NCI-H2081 treated with DMSO at 0.1 percent for 48 hours (cell line): ENCODE results near the gene CAMK2D.

Experiments
- DNase-seq: peaks from one replicate; lab custom pipeline; 2025; lab: John Stamatoyannopoulos, UW

Gene CAMK2D

GRCh38 chr4:113440371-113440770 is 321.2 kb downstream of the CAMK2D start:
- DNase-seq = no peak

- DNase-seq = no peak
Observed at GRCh38 chr4:113438596-113438995, 322.9 kb downstream of the CAMK2D start.

GRCh38 chr4:113437129-113437528 is 324.4 kb downstream of the CAMK2D start:
- no peak for DNase-seq

- DNase-seq = no peak
Observed at GRCh38 chr4:113436360-113436759, 325.2 kb downstream of the CAMK2D start.

GRCh38 chr4:113435893-113436292 is 325.6 kb downstream of the CAMK2D start:
- no peak for DNase-seq

GRCh38 chr4:113434247-113434587 is 327.3 kb downstream of the CAMK2D start:
- DNase-seq = no peak

GRCh38 chr4:113433536-113434246 is 327.8 kb downstream of the CAMK2D start:
- DNase-seq = no peak

- DNase-seq = no peak
Observed at GRCh38 chr4:113433116-113433515, 328.4 kb downstream of the CAMK2D start.

GRCh38 chr4:113423631-113424030 is 337.9 kb downstream of the CAMK2D start:
- no peak for DNase-seq

- DNase-seq = no peak
Observed at GRCh38 chr4:113420938-113421337, 340.6 kb downstream of the CAMK2D start.

GRCh38 chr4:113419631-113420030 is 341.9 kb downstream of the CAMK2D start:
- DNase-seq = no peak

GRCh38 chr4:113411496-113411938 is 350.0 kb downstream of the CAMK2D start:
- no peak for DNase-seq

- no peak for DNase-seq
Observed at GRCh38 chr4:113410686-113411085, 350.9 kb downstream of the CAMK2D start.

- no peak for DNase-seq
Observed at GRCh38 chr4:113409181-113409580, 352.4 kb downstream of the CAMK2D start.

- DNase-seq = peak; percentile 5
Observed at GRCh38 chr4:113407409-113407808, 354.1 kb downstream of the CAMK2D start.

- DNase-seq = peak; percentile 50
Observed at GRCh38 chr4:113406723-113407016, 354.9 kb downstream of the CAMK2D start.

- DNase-seq = no peak
Observed at GRCh38 chr4:113405874-113406722, 355.4 kb downstream of the CAMK2D start.

GRCh38 chr4:113404841-113405240 is 356.7 kb downstream of the CAMK2D start:
- DNase-seq = no peak

GRCh38 chr4:113404167-113404571 is 357.4 kb downstream of the CAMK2D start:
- DNase-seq = no peak
